GM18511 (cell line): ENCODE results near the gene BET1L.
"Not testable (repeated sequence)": the region's sequence is repeated elsewhere in the genome, so short reads cannot be mapped to it uniquely, and the experiment has no call there.

Experiments
- ATAC-seq: cut with Tn5 transposase; IDR thresholded peaks from one replicate; pipeline ENCODE4 v1.9.1; 2021; ENCODE audit warnings: mild to moderate bottlenecking, moderate library complexity; ENCODE audit not compliant: unreplicated experiment

Gene BET1L

DNA sequence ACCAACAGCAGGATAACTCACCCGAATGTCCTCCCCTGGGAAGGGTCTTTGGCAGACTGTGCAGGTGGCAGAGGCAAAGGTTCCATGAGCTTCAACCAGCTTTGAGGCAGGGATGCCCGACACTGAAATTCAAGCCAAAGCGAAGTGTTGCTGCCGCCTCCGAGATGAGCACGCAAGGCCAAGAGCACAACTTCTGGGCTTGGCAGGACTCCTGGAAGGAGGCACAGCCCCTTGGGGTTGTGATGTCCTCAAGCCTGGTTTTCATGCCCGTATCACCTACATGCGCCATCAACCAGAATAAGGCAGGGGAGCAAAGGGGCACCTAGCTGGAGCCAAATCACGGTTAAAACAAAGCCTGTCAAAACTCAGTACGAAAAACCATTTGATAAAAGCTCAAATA, 23.2 kb upstream of the BET1L start:
- no peak for ATAC-seq

DNA sequence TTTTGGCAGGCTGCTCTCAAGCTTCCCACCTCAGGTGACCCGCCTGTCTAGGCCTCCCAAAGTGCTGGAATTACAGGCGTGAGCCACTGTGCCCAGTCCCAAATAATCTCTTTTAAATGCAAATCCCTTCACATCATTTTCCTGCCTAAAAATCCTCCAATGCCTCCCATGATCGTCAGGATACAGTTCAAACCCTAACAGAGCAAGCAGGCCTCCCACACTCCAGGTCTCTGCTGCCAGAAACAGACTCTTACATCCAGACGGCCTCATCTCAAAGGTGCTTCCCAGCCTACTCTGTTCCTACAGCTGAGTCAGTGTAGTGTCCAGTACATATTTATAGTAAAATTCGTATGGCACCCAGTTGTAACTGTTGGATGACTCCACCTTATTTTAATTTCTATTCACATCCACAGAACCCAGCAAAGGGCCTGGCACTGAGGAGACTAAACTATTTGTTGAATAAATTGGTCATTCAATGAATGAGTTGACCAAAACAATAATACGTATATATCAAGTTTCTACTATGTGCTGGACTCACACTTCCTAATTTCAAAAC, 20.7 kb upstream of the BET1L start:
- ATAC-seq, result no peak

DNA sequence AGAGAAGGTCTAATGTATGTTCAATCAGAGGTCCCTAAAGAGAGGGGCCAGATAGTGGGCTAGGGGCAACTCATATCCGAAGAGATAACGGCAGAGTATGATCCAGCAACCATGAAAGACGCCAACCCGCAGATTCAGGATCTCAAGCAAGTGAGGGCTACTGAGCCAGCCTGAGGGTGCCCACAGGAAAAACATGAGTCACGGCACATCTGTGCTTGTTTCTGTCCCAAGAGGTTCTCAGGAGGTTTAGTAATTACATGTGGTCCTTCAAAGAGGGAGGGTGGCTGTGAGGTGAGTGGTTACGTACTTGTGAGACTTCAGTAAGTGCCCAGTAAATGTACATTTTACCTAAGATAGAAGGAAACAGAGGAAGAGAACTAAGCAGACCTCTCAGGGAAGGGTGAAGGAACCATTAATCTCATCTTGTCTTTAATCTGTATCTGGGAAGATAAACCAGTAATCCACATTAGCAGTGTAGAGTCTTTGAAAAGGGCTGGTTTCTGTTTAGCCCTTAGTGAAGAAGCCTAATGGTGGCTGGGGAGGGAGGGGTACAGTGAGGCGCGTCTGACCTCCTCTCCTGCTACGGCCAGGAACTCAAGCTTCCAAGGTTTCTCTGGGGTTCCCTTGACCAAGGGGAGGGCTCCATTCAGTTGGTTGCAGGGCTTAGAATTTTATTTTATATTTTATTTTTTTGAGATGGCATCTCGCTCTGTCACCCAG, 18.7 kb upstream of the BET1L start:
- no peak for ATAC-seq

DNA sequence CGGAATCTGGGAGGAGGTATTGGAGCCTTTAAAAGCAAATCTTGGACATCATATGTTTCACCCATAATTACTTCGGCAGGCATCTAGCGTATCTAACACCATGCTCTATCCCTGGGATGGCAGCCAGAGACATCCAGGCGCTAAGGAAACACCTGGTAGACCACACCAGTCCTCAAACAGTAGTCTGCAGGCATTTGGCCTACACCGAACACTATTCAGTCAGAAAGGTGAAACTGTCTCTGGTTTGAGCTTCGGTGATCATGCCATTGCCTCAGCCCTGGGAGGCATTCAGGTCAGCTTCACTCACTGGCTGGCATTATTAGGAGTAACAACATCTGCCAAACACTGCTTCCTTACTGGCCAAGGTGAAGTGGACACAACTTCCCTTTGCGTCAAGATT, 17.2 kb upstream of the BET1L start:
- no peak for ATAC-seq

DNA sequence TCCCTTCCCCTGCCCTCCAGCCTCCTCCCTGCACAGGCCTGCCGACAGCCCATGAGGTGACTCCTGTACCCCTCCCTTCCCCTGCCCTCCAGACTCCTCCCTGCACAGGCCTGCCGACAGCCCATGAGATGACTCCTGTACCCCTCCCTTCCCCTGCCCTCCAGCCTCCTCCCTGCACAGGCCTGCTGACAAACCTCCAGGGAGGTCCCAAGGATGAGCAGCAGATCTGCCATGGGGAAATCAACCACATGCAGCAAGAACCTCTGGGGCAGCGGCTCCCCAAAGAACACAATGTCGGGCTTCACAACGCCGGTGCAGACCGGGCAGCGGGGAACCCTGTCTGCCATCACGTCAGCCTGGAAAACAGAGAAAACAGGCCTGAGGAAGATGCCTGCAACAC, 16.7 kb upstream of the BET1L start:
- ATAC-seq, result no peak

DNA sequence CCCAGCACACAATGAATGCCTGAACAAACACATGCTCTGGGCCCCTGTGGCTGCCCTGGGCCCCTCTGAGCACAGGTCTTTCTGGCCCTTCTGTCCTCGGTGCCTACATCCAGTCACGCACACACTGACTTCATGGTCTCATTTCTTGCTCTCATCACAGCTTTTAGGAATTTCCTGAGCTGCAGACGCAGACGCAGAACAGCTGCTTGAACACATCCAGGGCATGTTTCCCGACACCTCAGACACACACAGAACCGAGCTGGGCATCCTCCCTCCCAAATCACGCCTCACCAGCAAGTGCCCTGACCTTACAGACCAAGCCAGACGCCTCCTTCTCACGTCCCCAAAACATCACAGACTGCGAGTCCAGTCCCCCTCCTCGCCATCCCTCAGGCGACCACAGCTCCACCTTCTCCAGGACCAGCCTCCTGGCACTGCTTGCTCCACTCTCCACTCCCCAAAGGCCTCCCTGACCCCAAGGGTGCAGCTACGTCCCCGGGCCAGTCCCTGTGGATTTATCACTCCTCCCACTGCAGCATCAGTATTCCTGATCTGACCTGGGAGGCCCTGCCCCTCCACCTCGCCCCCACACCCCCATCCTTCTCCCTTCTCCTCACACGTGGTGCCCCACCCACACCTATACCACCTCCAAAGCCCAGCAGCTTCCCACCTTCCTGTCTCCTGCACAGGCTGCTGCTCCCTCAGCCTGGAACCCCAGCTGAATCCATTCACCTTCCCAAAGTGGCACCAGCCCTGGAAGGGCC, 16.0 kb upstream of the BET1L start:
- no peak for ATAC-seq

DNA sequence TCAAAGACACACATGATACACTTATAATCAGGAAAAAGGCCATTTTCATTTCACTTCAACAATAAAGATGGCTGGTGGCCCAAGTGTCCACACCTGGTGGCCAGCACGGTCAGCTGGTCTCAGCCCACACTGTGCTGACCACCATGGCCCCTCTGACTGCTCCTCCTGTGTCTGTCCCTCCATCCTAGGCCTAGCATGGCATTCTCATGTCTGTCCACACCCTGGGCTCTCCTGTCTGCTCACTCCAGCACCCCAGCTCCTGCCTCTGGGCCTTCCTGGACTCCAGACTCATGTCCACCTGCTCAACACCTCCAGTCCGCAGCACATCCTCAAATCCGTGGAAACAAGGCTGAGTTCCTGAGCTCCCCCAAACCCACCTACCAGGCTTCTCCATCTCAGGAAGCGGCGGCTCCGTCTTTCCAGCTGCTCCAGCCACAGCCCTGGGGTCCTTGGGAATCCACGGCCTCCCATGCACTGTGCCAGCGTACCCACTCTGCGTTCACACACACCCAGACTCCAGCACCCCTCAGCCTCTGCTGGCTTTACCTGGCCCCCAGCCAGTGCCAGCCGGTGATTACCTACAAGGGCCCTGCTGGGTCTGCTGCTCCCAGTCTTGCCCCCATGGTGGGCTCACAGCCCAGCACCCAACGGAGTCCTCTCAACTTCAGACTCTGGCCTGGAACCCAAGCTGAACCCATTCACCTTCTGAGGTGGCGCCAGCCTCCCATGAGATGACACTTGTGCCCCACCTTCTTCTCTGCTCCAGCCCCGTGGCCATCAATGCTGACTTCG, 15.0 kb upstream of the BET1L start:
- ATAC-seq, result no peak

DNA sequence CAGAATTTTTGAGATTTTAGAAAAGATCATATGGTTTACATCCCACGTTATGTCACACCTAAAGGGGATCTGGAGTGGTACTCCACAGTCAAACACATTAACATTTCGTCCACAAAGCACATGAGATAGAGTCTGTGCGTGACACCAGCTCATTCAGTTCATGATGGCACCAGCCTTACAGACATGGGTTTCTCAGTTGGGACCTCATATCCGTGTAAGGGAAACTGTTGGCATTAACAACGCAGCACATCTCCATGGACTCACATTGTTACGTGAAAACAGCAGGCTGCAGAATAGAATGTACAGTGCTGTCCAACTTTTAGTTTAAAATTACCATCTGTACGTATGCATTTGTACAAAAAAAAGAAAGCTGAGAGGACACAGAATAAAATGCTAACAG, 14.3 kb upstream of the BET1L start:
- no peak for ATAC-seq

DNA sequence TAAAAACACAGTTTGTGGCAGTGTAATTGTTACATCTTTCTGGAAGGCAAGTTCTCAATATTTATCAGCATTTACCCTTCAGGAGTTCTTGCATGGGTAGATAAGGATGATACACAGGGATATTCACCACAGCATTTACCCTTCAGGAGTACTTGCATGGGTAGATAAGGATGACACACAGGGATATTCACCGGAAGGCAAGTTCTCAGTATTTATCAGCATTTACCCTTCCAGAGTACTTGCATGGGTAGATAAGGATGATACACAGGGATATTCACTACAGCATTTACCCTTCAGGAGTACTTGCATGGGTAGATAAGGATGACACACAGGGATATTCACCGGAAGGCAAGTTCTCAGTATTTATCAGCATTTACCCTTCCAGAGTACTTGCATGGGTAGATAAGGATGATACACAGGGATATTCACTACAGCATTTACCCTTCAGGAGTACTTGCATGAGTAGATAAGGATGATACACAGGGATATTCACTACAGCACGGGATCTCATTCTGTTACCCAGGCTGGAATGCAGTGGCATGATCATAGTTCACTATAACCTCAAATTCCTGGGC, 13.5 kb upstream of the BET1L start:
- ATAC-seq, result not testable (repeated sequence)

DNA sequence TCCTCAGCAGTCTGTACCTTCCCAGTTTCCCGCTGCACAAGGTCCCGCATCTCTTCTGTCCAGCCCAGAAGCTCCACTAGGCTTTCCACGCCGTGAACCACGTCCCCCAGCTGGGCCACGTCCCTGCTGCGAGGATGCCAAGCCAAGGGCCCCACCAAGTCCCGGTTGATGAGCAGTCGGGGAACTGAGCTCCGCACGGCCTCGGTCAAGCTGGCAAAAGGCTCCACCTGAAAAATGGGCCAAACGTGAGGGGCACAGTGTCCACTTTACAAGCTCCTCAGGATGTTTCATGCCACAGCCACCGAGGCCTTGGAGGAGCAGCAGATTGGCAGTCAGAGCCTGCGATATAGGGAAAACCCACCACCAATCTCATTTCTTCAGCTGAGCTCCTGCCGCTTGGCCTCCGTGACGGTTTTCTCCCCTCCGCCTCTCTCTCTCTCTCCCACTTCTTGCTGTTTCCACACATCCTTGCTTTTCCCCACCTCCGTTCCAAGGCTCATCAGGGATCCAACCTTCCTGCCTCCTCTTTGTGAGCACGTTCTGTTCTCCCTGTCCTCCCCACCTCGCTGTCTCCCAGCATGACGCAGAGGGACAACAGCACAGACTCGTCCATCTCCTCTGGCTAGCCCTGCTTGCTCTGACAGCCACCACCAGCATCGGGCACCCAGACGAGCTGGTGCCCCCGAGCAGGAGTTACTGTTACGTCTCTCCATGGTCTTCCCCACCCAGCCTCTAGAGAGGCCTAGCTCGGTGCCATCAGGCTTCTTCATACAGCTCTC, 11.8 kb upstream of the BET1L start:
- no peak for ATAC-seq

DNA sequence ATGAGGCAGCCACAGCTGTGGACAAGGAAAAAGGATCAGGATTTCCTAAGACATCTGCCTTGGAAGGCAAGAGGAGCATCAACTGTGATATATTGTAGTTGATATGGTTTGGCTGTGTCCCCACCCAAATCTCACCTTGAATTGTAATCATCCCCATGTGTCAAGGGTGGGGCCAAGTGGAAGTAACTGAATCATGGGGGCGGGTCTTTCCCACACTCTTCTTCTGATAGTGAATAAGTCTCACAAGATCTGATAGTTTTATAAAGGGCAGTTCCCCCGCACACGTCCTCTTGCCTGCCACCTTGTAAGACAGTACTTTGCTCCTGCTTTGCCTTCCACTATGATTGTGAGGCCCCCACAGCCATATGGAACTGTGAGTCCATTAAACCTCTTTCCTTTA, 10.5 kb upstream of the BET1L start:
- ATAC-seq, result no peak

DNA sequence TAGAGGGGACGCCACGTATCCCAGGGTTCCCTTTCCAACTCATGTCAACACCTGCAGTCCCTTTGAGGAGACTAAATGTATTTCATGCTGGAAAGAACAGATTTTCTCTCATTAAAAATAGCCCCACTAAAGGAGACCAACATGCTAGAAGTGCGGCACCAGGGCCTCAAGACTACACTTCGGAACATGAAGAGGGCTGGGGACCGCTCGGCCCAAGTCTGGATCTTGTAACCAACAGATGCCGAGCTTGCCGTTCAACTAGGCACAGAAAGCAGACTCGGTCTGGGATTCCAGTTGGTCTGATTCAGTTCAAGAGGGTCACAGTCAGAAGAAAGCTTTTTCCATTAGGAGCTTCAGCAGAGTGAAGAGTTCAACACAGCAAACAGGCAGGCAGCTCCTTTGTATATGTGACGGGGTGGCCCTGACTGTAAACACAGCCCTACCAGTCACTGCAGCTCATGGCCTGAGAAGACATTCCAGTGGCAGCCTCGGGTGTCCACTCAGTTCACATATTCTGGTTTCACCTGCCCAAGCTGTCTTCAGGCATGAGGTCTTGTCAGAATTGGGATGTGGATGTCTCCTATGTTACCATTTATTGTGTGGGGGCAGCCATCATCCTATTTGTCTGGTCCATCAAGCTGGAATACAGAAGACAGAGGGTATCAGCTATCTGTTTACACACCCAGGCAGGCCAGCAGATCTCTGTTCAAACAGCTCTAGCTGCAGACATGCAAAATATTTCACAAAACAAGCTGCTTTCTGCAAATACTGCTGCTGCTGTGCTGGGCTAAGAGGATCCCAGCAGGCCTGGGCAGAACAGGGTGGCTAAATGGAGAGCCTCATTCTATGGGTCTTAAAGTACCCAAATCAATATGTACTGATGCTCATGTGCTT, 9.1 kb upstream of the BET1L start:
- no peak for ATAC-seq

DNA sequence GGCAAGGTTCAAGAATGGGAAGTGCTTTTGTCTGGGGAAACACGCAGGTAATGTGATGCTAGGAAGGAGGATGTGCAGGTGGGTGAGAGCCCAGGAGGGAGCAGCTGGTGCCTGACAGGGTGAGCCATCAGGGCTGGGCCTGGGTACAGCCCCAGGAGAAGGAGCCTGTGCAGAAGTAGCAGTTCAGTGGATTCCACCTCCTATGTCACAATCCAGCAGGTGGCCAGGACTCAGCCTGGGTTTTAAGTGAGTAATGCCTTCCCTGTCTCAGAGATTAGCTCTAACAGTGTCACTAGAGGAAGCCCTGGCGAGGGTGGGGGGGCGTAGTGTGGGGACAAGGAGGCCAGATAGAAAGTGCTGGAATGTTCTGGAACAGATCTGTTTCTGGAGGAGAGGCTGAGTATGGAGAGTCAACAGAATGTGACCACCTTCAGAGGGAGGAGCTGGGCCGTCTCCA, 8.4 kb upstream of the BET1L start:
- no peak for ATAC-seq

DNA sequence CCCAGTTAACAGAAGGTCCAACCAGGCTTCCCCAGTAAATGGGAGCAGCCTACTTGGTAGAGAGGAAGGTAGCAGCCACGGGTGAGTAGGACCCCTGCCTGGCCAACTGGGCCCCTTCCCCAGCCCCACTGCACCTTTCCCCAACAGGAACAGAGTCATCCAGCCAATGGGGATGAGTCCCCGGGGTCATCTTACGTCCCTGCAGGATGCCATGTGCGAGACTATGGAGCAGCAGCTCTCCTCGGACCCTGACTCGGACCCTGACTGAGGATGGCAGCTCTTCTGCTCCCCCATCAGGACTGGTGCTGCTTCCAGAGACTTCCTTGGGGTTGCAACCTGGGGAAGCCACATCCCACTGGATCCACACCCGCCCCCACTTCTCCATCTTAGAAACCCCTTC, 6.9 kb upstream of the BET1L start:
- no peak for ATAC-seq

DNA sequence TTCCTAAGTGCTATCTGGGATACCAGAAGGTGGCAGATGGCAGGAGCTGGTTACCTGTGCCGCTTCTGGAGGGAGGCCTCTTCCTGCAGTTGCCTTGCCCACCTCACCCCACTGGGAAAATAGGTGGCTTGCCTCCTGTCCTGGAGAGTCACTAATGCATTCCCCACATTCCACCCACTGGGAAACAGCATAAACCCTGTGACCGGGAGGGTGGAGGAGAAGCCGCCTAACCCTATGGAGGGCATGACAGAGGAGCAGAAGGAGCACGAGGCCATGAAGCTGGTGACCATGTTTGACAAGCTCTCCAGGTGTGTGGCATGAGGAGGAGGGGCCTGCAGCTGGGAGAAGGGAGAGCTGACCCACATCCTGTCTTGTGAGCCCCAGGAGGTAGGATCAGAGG, 5.9 kb upstream of the BET1L start:
- ATAC-seq, result no peak

DNA sequence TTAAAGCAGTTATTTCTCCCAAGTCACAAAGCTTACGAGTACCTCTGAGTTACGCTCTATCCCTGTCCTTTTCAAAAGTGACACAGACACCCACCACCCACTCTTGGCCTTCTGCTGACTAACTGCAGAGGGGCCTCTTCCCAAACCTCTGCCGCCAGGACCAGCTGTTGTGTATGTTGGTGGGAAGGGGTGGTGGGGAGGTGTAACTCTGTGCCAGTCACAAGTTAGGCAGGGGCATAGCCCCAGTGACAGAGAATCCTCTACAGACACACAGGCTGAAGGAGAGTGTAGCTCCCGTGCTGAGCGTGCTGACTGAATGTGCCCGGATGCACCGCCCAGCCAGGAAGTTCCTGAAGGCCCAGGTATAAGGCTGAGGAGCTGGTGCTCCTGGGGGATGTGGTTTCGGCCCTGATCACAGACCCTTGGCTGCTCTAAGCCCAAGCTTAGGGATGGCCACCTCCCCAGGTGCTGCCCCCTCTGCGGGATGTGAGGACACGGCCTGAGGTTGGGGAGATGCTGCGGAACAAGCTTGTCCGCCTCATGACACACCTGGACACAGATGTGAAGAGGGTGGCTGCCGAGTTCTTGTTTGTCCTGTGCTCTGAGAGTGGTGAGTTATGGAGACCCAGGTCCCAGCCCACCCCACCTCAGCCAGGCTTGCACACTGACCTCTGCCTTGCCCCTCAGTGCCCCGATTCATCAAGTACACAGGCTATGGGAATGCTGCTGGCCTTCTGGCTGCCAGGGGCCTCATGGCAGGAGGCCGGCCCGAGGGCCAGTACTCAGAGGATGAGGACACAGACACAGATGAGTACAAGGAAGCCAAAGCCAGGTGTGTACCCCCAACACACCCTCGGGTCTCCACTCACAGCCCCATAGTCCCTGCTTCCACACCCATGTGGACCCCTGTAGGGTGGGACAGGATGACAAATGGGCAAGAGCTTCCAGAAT, 5.2 kb upstream of the BET1L start:
- ATAC-seq, result no peak

DNA sequence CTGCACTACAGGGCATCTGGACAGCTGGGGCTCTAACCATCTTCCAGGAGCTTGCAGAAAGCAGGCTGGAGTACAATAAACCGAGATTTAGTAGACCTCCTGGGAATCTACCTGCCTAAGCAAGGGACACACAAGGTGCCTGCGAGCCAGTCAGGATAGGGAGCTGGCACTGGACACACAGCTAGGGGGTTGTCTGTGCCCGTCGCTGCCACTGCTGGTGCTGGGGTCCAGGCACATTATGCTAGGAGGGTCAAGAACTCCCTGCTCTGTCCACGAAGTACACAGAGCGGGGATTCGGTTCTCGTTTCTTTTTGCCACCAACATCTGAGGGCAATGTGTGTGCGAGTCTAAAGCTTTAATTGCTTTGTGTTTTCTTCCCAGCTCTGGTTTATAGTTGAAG, 4.5 kb upstream of the BET1L start:
- ATAC-seq, result no peak

DNA sequence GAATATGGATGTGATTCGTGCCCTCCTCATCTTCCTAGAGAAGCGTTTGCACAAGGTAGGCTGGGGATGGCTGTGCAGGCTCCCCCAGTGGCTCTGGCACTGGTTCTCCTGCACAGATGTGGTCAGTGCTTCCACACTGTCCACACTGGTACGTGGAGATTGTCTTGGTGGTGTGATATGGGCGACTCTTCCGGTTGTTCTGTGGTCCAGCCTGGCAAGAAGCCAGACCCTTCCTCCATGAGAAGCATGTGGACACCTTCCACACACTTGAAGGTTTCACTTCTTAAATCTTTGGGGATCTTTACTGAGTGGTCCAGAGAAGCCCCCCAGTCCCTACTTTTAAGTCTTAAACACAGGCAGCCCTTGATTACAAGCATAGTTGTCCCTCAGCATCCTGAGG, 4.1 kb upstream of the BET1L start:
- ATAC-seq, result no peak
